Measurements from ENCODE around the gene MTMR12.

Gene MTMR12

DNA sequence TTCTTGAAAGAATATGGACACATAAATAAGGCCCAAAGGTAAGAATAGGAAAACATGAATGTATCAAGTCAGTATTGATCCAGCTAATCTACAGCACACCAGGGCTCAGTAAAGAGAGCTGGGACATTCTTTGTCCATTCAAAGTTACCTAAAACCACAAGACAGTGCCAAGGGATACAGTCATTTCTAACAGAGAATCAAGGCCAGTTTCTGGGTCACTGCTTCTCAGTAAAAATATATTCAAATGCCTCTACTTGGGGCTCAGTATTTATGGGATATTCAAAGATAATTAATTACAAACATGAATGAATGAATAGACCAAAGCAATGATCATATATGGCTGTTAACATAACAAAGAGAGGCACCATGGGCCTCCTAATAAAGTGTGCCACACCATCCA lies 34.9 kb downstream of the MTMR12 start:
- in situ Hi-C loops (cut with MboI; ENCODE audit: low pct_unique_long_range_greater_than_20kb, low sequenced_read_pairs, unreplicated experiment) = no loop called here
- TF ChIP-seq, protein P1, sequence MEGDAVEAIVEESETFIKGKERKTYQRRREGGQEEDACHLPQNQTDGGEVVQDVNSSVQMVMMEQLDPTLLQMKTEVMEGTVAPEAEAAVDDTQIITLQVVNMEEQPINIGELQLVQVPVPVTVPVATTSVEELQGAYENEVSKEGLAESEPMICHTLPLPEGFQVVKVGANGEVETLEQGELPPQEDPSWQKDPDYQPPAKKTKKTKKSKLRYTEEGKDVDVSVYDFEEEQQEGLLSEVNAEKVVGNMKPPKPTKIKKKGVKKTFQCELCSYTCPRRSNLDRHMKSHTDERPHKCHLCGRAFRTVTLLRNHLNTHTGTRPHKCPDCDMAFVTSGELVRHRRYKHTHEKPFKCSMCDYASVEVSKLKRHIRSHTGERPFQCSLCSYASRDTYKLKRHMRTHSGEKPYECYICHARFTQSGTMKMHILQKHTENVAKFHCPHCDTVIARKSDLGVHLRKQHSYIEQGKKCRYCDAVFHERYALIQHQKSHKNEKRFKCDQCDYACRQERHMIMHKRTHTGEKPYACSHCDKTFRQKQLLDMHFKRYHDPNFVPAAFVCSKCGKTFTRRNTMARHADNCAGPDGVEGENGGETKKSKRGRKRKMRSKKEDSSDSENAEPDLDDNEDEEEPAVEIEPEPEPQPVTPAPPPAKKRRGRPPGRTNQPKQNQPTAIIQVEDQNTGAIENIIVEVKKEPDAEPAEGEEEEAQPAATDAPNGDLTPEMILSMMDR (IDR thresholded peaks at IDR 0.05; ENCODE audit: extremely low read depth, insufficient read depth, missing control alignments) = no peak
- DNase-seq (ENCODE audit: low spot score) = no peak

DNA sequence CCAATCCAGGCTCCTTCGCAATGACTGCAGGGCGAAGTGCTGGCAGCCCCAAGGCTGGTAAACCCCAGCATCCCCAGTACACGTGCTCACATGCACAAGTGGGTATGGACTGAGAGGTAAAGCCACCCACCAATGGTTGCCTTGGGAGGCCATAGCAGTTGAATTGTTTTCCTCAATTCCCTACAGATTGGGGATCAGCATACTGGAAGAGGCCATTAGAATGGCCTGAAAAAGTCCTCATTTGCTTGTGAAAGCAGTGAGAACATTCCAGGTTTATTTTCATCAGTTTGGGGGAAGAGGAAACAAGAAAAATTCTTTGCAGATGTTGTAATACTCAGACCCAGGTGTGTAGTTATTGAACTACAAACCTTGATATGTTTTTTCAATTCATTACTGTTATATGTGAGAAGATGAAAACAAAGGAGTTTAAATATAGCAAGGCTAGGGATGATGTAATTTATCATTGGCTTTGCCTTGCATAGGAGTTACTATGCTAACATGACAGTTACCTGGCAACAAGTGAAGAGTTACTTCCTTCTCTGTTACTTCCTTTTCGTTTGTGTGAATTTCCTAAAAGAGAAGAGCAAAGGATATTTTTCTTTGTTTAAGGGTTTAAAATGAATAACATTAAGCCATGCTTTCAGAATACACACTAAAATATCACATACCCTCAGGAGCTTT lies 36.4 kb downstream of the MTMR12 start:
- peak; percentile 48 for DNase-seq (ENCODE audit: low spot score)
- TF ChIP-seq, protein P1 (IDR thresholded peaks at IDR 0.05; ENCODE audit: extremely low read depth, insufficient read depth, missing control alignments) = no peak
- in situ Hi-C loops (cut with MboI; ENCODE audit: low pct_unique_long_range_greater_than_20kb, low sequenced_read_pairs, unreplicated experiment) = no loop called here

DNA sequence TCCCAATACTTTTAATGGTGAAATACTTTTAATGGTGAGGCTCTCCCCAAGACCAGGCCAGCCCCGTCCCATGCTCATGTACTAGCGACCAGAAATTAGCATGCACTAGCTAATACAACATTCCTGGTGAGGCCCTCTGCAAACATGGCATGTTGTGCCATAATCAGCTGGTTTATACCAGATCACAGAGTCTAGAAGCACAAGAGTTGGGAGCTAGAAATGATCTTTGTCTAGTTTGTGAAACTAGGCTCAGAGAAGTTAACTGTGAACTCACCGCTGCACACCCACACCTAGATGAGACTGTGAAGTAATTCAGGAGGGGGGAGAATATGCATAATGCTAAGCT lies 37.4 kb downstream of the MTMR12 start:
- peak; percentile 21 for DNase-seq (ENCODE audit: low spot score)
- TF ChIP-seq, protein P1 (IDR thresholded peaks at IDR 0.05; ENCODE audit: extremely low read depth, insufficient read depth, missing control alignments) = no peak
- in situ Hi-C loops (cut with MboI; ENCODE audit: low pct_unique_long_range_greater_than_20kb, low sequenced_read_pairs, unreplicated experiment) = no loop called here

DNA sequence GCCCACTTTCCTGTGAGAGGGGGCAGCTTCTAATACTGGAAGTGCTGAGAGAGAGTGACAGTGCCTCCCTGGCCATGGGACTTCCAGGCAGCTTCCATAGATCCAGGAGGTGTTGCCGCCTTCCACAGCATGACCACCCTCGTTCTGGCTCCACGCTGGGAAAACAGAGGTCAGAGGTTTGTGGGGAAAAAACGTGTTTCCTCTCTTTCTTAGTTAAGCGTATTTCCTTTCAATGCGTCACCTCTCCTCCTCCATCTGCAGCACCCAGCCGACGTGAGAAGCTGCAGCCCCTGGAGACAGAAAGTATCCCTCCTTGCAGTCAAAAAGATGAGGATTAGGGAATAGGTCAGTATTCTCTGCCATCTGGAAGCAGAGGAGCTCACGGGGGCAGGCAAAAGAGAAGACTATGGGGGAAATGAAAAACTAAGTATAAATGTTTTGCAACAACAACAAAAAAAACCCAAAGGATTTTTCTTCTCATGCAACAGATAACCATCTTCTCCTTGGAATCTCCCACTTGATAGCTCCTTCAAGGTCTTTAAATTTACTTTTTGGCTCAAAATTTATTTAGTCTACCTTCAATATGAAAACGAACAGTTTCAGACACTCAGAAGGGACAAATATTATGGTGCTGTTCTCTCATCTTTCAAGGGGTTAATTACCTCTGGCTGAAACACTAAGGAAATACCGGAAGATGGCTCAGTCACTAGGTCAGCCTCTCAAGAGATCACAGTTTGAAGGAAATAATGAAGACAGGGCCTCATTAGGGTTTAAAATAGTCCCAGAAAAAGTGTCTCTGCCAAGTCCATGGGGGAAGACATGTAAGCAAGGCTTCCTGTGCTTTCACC lies 38.0 kb downstream of the MTMR12 start:
- in situ Hi-C loops (cut with MboI; ENCODE audit: low pct_unique_long_range_greater_than_20kb, low sequenced_read_pairs, unreplicated experiment) = no loop called here
- TF ChIP-seq, protein P1 (IDR thresholded peaks at IDR 0.05; ENCODE audit: extremely low read depth, insufficient read depth, missing control alignments) = no peak
- DNase-seq (ENCODE audit: low spot score) = no peak

DNA sequence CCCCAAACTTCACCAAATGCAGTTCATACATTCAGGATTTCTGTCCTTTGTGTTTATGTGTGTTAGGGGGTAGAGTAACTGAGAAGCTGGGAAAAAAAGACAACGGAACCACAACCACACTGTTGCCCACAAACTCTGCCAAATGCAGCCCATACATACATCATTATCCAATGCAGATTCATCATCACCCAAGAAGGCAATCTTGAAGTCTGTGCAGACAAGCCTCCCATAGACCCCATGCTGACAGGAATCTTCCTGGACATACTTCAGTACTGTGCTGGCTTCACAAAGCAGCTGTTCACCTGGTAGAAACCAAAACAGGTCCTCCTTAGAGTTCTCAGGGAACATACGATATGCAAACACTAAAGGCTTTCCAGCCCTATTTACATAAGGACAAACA lies 38.9 kb downstream of the MTMR12 start:
- TF ChIP-seq, protein P1 (IDR thresholded peaks at IDR 0.05; ENCODE audit: extremely low read depth, insufficient read depth, missing control alignments) = no peak
- no peak for DNase-seq (ENCODE audit: low spot score)
- in situ Hi-C loops (cut with MboI; ENCODE audit: low pct_unique_long_range_greater_than_20kb, low sequenced_read_pairs, unreplicated experiment) = no loop called here

DNA sequence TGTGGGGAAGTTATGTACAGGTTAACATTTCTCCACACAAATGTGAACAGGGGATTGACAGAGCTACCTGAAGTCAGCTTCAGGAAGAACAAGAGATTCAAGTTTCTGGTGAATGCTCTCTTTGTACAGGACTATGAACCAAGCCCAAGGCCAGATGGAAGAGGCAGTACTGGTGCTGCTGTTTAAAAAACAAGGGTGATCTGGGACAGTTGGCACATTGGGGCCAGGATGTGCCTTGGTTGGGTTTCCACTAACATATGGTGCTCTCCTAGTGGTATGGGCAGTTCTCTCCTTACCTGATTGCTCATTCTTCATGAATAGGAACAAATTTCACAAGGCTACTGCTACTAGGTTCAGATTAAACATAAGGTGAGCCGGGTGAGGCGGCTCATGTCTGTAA lies 40.0 kb downstream of the MTMR12 start:
- DNase-seq (ENCODE audit: low spot score) = no peak
- TF ChIP-seq, protein P1 (IDR thresholded peaks at IDR 0.05; ENCODE audit: extremely low read depth, insufficient read depth, missing control alignments) = no peak
- in situ Hi-C loops (cut with MboI; ENCODE audit: low pct_unique_long_range_greater_than_20kb, low sequenced_read_pairs, unreplicated experiment) = no loop called here
